Ishikawa (cell line): ENCODE data around the gene MYADM.

ENCODE experiments used
- RAD21 ChIP-seq: IDR thresholded peaks from 2 replicates; pipeline ENCODE4 v1.6.1; 2012; ENCODE audit warnings: low read depth
- YY1 ChIP-seq: IDR thresholded peaks from 2 replicates; pipeline ENCODE4 v1.6.1; 2012; ENCODE audit warnings: low read depth

DNA sequence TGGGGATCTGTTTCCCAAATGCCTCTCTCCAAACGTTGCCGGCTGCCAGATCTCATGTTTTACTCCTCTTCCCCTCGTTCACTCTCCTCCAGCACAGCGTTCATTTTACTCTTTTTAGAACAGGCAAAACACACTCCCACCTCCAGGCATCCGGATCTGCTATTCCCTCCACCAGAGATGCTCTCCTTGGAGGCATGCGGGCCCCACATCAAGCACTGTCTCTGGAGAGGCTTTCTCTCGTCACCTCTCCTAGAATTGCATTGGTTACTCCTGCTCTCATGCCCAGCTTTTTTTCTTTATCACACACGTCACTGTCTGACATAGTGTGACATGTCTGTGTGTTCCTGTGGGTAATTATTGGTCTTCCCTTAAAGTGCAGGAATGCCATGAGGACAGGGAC lies 20.1 kb upstream of the MYADM start:
- no peak for TF ChIP-seq YY1
- no peak for TF ChIP-seq RAD21
